HG03432 (cell line): ENCODE results near the gene GPR155.

Source experiments
- ATAC-seq: cut with Tn5 transposase; IDR thresholded peaks from one replicate; pipeline ENCODE4 v1.9.1; 2021; ENCODE audit warnings: mild to moderate bottlenecking, moderate library complexity; ENCODE audit not compliant: unreplicated experiment

The GPR155 gene

GRCh38 chr2:174383796-174384195 lies 103.0 kb downstream of the GPR155 start:
- ATAC-seq: no peak
